Tibial artery (tissue), 4 donors: ENCODE results near the gene TNN.
"Not testable (repeated sequence)": the region's sequence is repeated elsewhere in the genome, so short reads cannot be mapped to it uniquely, and the experiment has no call there.

Source experiments
- DNase-seq, 2 donors: peaks; one replicate each; pipeline ENCODE4 v3.0.0-alpha.2; 2019
- H3K27ac ChIP-seq, 2 donors: fragments of 200-600 bp; sonication (generic) in 1 of 2; 1 replicate in 1 of 2; 2 replicates in 1 of 2; pipeline ENCODE4 v1.5.1; 2018 to 2019; ENCODE audit warnings: mild to moderate bottlenecking in 1 of 2
- H3K27me3 ChIP-seq, 2 donors: fragments of 200-600 bp; sonication (generic) in 1 of 2; one replicate each; pipeline versions ENCODE4 v1.5.1 to v1.6.0; 2016 to 2019
- H3K36me3 ChIP-seq, 3 donors: fragments of 200-600 bp; sonication (generic) in 2 of 3; one replicate each; pipeline ENCODE4 v1.5.1; 2016 to 2019; ENCODE audit warnings: mild to moderate bottlenecking in 2 of 3
- H3K4me1 ChIP-seq, 4 donors: fragments of 200-600 bp; sonication (generic) in 2 of 4; 1 replicate in 3 of 4; 2 replicates in 1 of 4; pipeline ENCODE4 v1.5.1; 2016 to 2019
- H3K4me3 ChIP-seq, 2 donors: fragments of 200-600 bp; sonication (generic) in 1 of 2; 1 replicate in 1 of 2; 2 replicates in 1 of 2; pipeline ENCODE4 v1.5.1; 2018 to 2019; ENCODE audit warnings: mild to moderate bottlenecking in 2 of 2
- H3K9me3 ChIP-seq, 3 donors: fragments of 200-600 bp; sonication (generic) in 1 of 3; one replicate each; pipeline ENCODE4 v1.5.1; 2016 to 2019
- intact Hi-C: fragments of 100-400 bp; cut with DNase I; formaldehyde crosslinking; loops from one replicate; pipeline ENCODE4 v1.15.0; 2023; ENCODE audit warnings: low total_unique reads
- TF ChIP-seq, protein P1 (sequence below), 2 experiments: fragments of 200-600 bp in 1 of 2; fragments of 450-650 bp in 1 of 2; IDR thresholded peaks; one replicate each; pipeline ENCODE4 v1.5.1; 2017 to 2019; ENCODE audit warnings: antibody characterized with exemption in 2 of 2, mild to moderate bottlenecking in 1 of 2, moderate library complexity in 1 of 2

Gene TNN

DNA sequence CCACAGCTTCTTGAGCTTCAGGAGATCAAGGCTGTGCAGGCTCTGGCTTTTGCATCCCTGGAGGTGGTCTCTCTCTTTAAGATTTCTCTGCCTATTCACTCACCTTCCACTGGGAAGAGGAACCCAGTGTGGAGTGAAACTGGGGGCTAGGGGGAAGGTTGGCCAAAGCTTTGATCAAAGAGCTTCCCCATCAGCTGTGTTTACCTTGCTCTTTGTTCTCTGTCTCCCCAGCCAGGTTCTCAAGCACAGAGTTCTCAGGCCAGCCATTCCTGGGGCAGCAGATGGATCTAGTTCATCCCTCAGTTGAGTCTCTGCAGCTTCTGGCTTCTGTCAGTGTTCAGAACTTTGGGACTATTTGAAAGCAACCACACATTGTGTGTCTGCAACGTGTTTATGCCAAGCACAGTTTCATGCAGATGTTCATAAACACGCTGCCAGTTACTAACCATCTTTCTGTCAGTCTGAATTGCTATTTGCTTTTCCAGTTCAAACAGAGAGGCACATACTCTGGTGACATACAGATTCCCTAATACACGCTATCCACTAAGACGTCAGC, 27.2 kb upstream of the TNN start:
- no peaks in the 10 kb centered on the region for H3K36me3 ChIP-seq
- TF ChIP-seq, protein P1, sequence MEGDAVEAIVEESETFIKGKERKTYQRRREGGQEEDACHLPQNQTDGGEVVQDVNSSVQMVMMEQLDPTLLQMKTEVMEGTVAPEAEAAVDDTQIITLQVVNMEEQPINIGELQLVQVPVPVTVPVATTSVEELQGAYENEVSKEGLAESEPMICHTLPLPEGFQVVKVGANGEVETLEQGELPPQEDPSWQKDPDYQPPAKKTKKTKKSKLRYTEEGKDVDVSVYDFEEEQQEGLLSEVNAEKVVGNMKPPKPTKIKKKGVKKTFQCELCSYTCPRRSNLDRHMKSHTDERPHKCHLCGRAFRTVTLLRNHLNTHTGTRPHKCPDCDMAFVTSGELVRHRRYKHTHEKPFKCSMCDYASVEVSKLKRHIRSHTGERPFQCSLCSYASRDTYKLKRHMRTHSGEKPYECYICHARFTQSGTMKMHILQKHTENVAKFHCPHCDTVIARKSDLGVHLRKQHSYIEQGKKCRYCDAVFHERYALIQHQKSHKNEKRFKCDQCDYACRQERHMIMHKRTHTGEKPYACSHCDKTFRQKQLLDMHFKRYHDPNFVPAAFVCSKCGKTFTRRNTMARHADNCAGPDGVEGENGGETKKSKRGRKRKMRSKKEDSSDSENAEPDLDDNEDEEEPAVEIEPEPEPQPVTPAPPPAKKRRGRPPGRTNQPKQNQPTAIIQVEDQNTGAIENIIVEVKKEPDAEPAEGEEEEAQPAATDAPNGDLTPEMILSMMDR (IDR thresholded peaks at IDR 0.05) = no peak
- no peak overlapping the region for H3K27ac ChIP-seq
- H3K9me3 ChIP-seq = no peaks in the 10 kb centered on the region
- intact Hi-C loops = no loop called here
- H3K27me3 ChIP-seq = peaks cover 0 to 8% of the 10 kb centered on the region in 2 donors
- no peak overlapping the region for H3K4me3 ChIP-seq
- no peaks in the 10 kb centered on the region for H3K4me1 ChIP-seq
- no peak for DNase-seq

DNA sequence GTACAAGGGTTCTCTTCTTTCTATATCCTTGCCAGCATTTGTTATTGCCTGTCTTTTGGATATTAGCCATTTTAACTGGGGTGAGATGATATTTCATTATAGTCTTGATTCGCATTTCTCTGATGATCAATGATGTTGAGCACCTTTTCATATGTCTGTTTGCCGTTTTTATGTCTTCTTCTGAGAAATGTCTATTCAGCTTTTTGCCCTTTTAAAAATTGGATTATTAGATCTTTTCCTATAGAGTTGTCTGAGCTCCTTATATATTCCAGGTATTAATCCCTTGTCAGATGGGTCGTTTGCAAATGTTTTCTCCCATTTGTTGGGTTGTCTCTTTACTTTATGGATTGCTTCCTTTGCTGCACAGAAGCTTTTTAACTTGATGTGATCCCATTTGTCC, 25.0 kb upstream of the TNN start:
- H3K9me3 ChIP-seq = no peaks in the 10 kb centered on the region
- intact Hi-C loops = no loop called here
- no peak overlapping the region for H3K27ac ChIP-seq
- no peak for DNase-seq
- no peaks in the 10 kb centered on the region for H3K36me3 ChIP-seq
- H3K4me3 ChIP-seq = no peak overlapping the region
- H3K4me1 ChIP-seq = no peaks in the 10 kb centered on the region
- TF ChIP-seq, protein P1 (IDR thresholded peaks at IDR 0.05) = no peak
- H3K27me3 ChIP-seq = peaks cover 0 to 8% of the 10 kb centered on the region in 2 donors

DNA sequence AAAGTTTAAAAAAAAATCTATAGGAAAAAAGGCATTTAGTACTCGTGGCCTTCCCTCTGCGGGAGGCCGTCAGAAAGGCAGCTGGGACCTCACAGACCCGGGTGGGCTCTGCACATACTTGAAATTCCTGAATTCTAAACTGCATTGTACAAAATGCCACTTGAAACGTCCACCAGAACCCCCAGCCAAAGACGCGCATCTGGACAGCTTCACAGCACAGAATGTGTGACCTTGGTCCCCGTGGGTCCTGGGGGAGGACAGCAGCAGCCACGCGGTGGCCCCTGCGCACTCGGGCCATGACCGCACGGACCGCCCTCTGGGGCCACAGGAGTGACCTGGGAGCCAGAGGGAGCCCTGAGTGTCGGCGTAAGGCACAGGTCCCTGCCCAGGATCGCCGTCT, 23.8 kb upstream of the TNN start:
- TF ChIP-seq, protein P1 (IDR thresholded peaks at IDR 0.05) = no peak
- H3K27me3 ChIP-seq = peaks cover 0 to 8% of the 10 kb centered on the region in 2 donors
- H3K4me3 ChIP-seq = no peak overlapping the region
- H3K27ac ChIP-seq = no peak overlapping the region
- H3K36me3 ChIP-seq = no peaks in the 10 kb centered on the region
- H3K9me3 ChIP-seq = no peaks in the 10 kb centered on the region
- intact Hi-C loops = no loop called here
- no peak for DNase-seq
- no peaks in the 10 kb centered on the region for H3K4me1 ChIP-seq

DNA sequence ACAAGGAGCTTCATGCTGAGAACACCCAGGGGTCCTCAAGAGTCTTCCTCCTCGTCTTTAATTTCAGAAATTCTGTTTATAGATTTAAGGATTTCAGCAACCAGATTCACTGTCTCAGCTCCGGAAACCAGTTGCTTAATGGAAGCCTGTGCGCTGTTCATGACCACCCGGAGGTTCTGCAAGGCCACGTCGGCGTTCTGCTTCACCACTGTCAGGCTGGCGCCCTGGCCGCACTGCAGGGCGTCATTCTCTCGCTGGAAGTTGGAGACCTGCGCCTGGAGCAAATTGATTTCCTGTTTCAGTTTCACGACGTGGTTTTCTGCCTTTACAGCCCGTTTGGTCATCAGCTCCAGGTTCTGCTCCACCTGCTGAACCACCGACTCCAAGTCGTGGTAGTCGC, 23.0 kb upstream of the TNN start:
- H3K9me3 ChIP-seq, H3K27me3 ChIP-seq, H3K27ac ChIP-seq, DNase-seq, H3K4me1 ChIP-seq, H3K36me3 ChIP-seq, H3K4me3 ChIP-seq, intact Hi-C loops: not testable (repeated sequence)

DNA sequence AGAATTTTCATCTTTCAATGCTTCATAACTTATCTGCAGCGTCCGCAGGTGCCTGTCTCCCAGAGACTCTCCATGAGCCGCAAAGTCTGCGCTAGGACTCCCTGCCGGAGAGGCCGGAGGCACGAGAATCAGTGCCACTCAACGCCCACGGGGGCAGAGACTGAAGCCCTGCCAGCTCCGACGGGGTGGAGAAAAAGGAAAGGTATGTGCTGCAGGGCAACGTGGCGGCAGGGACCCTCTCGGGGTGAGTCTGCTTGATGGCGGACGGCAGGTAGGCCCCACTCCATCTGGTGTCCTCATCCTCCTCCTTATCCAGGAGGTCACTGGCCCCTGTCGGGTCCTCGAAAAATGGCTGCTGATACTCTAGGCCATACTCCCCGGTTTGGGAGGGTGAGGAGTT, 22.5 kb upstream of the TNN start:
- intact Hi-C loops = no loop called here
- Histone ChIP-seq H3K27ac (no peak overlapping the region), H3K4me3 (no peak overlapping the region), H3K4me1 (no peaks in the 10 kb centered on the region), H3K9me3 (no peaks in the 10 kb centered on the region), H3K36me3 (no peaks in the 10 kb centered on the region), H3K27me3 (peaks cover 0 to 10% of the 10 kb centered on the region in 2 donors)
- DNase-seq = no peak
- TF ChIP-seq, protein P1 (IDR thresholded peaks at IDR 0.05) = no peak

DNA sequence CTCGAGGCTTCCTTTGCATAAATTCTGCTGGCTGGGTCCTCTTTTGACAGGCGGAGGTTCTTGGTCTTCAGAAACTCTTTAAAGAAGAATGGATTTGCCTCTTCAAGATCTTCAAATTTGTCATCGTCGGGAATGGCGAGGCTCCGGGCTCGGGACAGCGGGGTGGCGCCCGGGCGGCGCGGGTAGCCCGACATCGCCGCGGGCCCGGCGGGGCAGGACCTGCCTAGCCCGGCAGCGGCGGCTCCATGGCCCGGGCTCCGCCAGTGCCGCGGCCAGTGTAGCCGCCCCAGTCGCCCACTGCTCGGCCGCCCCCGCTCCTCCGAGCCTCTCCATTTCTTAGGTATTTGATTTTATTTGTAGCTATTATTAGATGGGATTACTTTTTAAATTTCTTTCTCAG, 22.1 kb upstream of the TNN start:
- intact Hi-C loops = no loop called here
- Histone ChIP-seq H3K4me3 (no peak overlapping the region), H3K9me3 (no peaks in the 10 kb centered on the region), H3K27me3 (peaks cover 0 to 10% of the 10 kb centered on the region in 2 donors), H3K27ac (no peak overlapping the region), H3K4me1 (no peaks in the 10 kb centered on the region), H3K36me3 (no peaks in the 10 kb centered on the region)
- DNase-seq = no peak
- TF ChIP-seq, protein P1 (IDR thresholded peaks at IDR 0.05) = no peak
